ENCODE results near the gene C5.

C5 gene

DNA sequence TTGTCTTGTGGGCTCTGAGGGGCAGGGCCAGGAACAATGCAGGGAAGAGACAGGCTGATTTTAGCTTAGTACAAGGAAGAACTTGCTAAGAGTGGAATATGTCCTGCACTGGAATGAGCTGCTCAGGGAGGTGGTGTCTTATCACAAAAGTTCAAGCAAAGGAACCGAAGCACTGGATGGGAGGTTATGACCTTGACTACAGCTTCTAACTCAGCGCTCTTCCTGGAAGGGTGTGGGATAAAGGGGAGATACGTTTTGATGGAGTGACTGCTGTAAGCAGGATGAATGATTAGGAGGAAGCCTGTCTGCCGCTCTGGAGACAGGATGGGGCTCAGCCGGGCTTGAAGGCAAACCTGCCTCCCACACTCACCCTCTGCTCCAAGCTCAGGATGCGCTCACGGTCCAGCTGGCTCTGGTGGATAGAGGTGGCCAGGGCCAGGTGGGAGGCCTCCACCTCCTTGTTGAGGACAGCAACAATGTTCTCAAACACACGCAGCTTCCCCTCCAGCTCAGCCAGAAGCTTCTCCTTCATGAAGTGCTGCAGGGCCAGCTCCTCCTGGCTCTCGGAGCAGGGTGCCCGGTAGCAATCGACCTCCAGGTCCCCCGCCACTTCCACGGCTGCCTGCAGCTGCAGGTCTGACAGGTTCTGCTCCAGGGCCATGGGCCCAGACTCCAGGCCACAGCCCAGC lies 137.0 kb downstream of the C5 start:
- DNase-seq (ENCODE audit: low spot score) = no peak

DNA sequence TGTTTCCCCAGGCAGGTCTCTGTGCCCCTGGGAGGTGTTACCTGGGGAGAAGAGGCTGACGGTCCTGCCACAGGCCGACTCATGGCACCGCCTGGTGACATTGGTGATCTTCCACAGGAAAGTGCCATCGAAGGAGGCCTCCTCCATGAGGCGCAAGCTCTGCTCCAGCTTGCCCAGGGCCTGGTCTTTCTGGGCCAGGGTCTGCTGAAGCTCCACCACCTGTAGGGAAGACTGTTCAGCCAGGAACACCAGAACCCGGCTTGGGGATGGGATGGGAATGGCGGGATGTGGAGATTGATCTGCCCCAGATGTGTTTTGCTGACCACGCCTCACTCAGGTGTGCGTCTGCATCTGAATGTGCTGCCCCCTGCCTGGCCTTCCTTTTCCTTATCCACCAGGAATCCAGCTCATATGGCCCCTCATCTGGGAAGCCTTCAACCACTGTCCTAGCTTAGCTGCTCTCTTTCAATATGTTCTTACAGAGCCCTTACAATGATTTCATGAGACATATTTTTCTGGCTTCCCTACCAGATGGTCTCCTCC lies 138.7 kb downstream of the C5 start:
- DNase-seq (ENCODE audit: low spot score) = no peak

DNA sequence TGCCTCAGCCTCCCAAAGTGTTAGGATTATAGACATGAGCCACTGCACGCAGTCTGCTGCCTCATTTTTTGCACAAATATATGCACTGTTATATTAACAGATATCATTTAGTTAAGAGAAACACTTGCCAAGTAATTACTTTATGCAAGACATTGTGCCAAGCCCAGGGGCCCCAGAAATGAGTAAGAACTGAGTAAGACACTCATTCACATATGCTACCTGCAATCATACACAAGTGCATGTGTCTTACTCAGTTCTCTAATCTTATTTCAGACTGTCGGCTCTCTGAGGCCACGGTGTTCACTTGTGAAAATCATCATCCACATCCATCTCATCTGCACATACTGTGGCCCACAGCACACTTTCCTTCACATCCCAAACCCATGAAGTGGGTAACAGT lies 139.4 kb downstream of the C5 start:
- no peak for DNase-seq (ENCODE audit: low spot score)

DNA sequence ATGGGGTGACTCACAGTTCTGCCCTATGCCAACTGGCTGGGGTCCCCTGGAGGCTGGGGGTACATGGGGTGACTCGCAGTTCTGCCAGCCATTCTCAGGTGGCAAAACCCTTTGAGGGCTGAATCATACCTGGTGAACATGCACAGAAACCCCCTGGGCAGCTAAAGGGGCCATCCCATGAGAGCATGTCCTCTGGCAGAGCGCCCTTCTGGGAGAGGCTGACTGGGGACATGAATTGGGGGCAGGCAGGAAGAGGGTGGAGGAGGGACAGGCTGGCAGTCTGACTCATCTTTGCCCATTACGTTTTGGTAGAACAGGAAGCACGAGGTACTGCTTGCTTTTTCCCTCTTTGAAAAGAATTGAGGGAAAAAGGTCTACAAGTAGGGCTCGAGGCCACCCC lies 140.2 kb downstream of the C5 start:
- DNase-seq (ENCODE audit: low spot score) = no peak

DNA sequence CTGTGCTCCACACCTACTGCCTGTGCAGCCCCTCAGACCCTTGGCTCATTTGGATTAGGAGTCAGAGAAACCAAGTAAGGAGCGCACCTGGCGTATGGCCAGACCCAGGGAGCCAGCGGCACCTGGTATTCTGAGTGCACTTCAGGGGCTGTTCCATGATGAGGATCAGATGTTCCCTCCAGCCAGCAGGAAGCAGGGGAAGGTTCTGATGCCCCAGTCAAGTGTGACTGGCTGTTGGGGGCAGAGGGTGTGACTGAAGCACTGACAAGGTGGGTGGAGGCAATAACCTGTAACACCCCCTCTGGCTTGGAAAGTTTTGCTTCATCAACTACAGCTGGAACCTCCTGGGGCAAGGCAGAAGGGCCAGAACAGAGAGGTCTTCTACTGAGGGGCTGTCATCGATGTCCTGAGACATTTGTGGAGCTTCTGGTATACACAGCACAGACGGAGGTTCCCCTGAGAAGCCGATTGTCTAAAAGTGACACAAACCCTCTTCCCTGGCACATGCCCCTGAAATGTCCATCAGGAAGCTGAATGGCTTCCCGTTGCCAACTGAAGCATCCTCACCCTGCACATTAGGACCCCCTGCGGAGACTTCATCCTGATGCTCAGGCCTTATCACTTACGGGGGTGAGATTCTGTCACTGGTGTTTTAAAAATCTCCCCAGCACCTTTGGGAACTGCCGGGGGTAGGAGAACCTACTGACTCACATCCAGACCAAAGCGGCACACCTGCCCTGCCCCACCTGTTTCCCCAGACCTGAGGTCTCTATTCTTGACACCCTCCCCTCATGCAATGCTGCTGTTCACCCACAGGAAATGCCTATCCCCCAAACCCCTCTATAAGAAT lies 144.5 kb downstream of the C5 start:
- DNase-seq (ENCODE audit: low spot score) = no peak

DNA sequence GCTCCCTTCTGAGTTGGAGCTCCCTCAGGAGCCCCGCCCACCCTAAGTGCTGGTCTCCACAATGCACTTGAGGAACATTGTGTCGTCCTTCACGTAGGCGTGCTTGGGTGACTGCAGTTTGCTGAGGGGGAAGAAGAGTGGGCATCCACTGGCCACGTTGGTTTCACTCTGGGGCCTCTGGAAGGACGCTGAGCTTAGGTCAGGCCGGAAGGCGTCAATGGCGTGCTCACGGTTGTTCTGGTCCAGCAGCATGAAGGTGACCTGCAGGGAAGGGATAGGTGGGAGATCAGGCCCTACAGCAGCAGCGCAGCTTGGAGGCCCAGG lies 145.1 kb downstream of the C5 start:
- DNase-seq (ENCODE audit: low spot score) = no peak

DNA sequence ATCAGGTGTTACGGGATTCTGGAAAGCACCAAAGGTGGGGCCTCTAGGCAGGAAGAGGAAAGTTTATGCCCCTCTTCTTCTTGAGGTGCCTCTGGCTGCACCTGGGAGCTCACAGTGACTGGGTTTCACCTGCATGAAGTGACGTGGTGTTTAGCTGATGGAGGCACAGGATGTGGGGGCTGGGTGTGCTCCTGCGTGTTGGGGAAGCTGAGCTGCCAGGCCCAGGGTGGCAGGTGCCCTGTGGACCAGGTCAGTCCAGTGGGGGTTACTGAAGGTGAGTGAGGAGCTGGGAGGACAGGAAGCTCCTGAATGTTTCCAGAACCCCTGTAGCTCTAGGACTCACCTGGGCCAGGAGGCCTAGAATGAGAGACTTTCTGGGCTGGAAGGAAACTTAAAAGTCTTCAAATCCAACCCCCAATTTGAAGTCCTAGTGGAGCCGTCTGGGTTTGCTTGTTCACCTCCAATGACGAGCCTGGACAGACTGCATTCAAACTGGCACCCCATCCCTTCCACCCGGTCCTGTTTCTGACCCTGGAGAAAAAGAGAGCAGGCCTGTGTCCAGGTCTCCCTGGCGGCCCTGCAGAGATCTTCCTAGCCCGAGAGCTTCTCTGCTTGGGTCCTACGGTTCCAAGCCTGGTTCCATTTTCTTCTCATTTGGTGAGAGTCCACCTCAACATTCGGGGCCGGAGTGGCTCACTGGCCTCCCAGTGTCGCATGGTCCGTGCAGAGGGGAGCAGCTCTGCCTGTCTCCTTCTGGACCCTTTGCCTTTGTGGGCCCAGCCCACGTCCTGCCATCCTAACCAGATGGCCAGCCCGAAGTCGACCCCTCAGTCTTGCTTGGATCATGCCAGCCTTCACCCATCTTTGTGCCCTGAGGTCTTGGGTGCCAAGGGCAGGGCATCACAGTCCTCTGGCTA lies 145.8 kb downstream of the C5 start:
- no peak for DNase-seq (ENCODE audit: low spot score)

DNA sequence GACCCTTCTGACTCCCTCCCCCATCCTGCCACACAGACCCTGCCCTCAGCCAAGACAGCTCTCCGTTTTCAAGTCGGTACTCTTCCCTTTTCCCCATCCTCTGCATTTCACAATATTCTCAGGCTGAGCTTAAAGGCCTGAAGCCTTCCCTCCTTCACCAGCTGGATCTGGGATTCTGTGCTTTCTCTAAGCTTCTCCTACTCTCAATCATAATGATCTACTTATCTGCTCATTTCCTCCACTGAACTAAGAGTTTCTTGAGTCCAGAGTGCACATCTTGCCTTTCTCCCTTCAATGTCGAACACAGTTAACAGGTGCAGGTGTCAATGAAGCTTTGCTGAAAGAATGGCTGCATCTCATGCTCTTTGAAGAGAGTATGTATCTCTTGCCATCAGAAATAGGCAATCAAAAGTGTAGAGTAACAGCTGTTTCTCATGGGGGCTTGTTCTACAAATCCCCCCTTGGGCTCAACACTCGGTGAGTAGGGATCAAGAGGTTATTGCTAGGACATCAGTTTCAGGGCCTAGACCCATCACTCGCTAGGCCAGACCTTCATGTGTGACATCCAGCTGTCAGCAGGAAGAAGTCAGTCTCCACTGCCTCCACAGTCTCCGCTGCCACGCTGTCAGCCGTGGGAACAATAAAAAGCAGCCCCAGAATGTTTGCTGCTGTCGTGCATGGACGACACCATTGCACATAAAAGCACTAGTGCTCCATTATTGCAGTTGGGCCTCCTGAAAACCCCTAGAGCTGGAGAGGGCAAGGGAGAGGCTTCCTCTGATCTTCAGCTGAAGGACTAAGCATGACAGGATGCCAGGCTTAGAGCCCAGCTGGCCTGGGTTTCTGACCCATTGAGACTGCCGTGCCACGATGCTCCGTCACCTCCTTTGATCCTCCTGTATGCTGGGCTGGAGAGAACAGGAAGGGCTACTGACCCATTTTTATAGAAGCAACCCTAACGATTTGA lies 147.2 kb downstream of the C5 start:
- DNase-seq (ENCODE audit: low spot score) = no peak

Data from SK-N-DZ (cell line).